H1 (cell line): ENCODE measurements around the gene KRT1. TPM values are rescaled to one million over a fixed set of nuclear protein-coding genes. Genes with fewer than 3 reads are reported as not detected.

Experiments used
- ATF2 ChIP-seq: IDR thresholded peaks from 2 replicates; pipeline ENCODE4 v1.6.1; 2012; ENCODE audit warnings: low read length, inconsistent platforms
- CHD1 ChIP-seq: IDR thresholded peaks from 2 replicates; pipeline ENCODE4 v1.6.1; 2012; ENCODE audit warnings: low read depth, low read length, improper control_type of control experiment
- KDM4A ChIP-seq: IDR thresholded peaks from one replicate; pipeline ENCODE4 v1.7.1; 2012; ENCODE audit warnings: low read depth, mild to moderate bottlenecking, moderate library complexity, low read length, inconsistent platforms; ENCODE audit not compliant: severe bottlenecking
- RFX5 ChIP-seq: IDR thresholded peaks from 2 replicates; pipeline ENCODE4 v1.6.1; 2011; ENCODE audit warnings: low read depth, low read length, improper control_type of control experiment, borderline replicate concordance
- SP1 ChIP-seq: IDR thresholded peaks from 2 replicates; pipeline ENCODE4 v1.6.1; 2011; ENCODE audit warnings: low read depth, low read length
- SP2 ChIP-seq: IDR thresholded peaks from 2 replicates; pipeline ENCODE4 v1.6.1; 2012; ENCODE audit warnings: mild to moderate bottlenecking, low read length, inconsistent platforms
- polyA plus RNA-seq, 7 experiments: library from polyadenylated mRNA; depleted of rRNA in 3 of 7; stranded (reverse) in 5 of 7; unstranded in 2 of 7; fragments of >200 nt in 5 of 7; fragments of 200-250 nt in 2 of 7; gene quantifications; 1 replicate in 5 of 7; 2 replicates in 1 of 7; 4 replicates in 1 of 7; pipeline versions ENCODE4 v1.2.1 to v1.2.3, GENCODE V29; 2011 to 2013; ENCODE audit warnings: missing spikeins in 2 of 7, mixed read lengths in 2 of 7
- total RNA-seq: library from RNA; stranded (reverse); fragmentation: NEBNext Ultra II Directional; extraction: Animal tissue kit (Norgen Biotek cat#: 25700); gene quantifications from 2 replicates; pipeline ENCODE4 v1.2.1, GENCODE V29; 2021

The KRT1 gene
- total and polyA plus RNA-seq, 2 of the 8 experiments (the other 6 are each of a cell fraction or from before 2014, with no cell fraction given), result not detected

GRCh38 chr12:52673217-52673616 is 7.0 kb downstream of the KRT1 start (continued):
- TF ChIP-seq ATF2 (no peak), CHD1 (no peak), SP2 (no peak), RFX5 (no peak), KDM4A (no peak), SP1 (no peak)
